H9 (cell line): ENCODE results near the gene KCNG2. TPM values are rescaled to one million over a fixed set of nuclear protein-coding genes. Genes with fewer than 3 reads are reported as not detected.

ENCODE experiments used
- DNase-seq: peaks from one replicate; pipeline ENCODE4 v3.0.0-alpha.2; 2017
- H2AFZ ChIP-seq: one replicate; pipeline ENCODE4 v1.6.1; 2013; ENCODE audit warnings: mild to moderate bottlenecking, low read length, control low read depth, moderate library complexity
- H2AK5ac ChIP-seq: 2 replicates; pipeline ENCODE4 v1.6.1; 2013; ENCODE audit warnings: low read length, control low read depth, mixed read lengths; ENCODE audit not compliant: insufficient read length
- H2BK120ac ChIP-seq: one replicate; pipeline ENCODE4 v1.6.1; 2013; ENCODE audit warnings: low read depth, mild to moderate bottlenecking, low read length, control low read depth, inconsistent platforms; ENCODE audit not compliant: poor library complexity, severe bottlenecking
- H2BK12ac ChIP-seq: 2 replicates; pipeline ENCODE4 v1.6.1; 2013; ENCODE audit warnings: low read length, control low read depth, mixed read lengths, low read depth; ENCODE audit not compliant: insufficient read length
- H2BK15ac ChIP-seq: 2 replicates; pipeline ENCODE4 v1.6.1; 2013; ENCODE audit warnings: low read depth, low read length, control low read depth
- H2BK20ac ChIP-seq: one replicate; pipeline ENCODE4 v1.6.1; 2013; ENCODE audit warnings: low read depth, mild to moderate bottlenecking, low read length, control low read depth, inconsistent platforms; ENCODE audit not compliant: poor library complexity, severe bottlenecking
- H2BK5ac ChIP-seq: 2 replicates; pipeline ENCODE4 v1.6.1; 2013; ENCODE audit warnings: low read length, control low read depth, mixed read lengths; ENCODE audit not compliant: insufficient read length
- H3K14ac ChIP-seq: 2 replicates; pipeline ENCODE4 v1.6.1; 2013; ENCODE audit warnings: low read length, control low read depth; ENCODE audit not compliant: insufficient read depth
- H3K18ac ChIP-seq: 2 replicates; pipeline ENCODE4 v1.6.1; 2013; ENCODE audit warnings: low read depth, mild to moderate bottlenecking, mixed read lengths, low read length, control low read depth; ENCODE audit not compliant: insufficient read length
- H3K23ac ChIP-seq: 2 replicates; pipeline ENCODE4 v1.6.1; 2013; ENCODE audit warnings: low read length, control low read depth, mixed read lengths, low read depth; ENCODE audit not compliant: insufficient read length
- H3K23me2 ChIP-seq: 2 replicates; pipeline ENCODE4 v1.6.1; 2013; ENCODE audit warnings: low read depth, mild to moderate bottlenecking, mixed read lengths, low read length, control low read depth; ENCODE audit not compliant: insufficient read length, poor library complexity, severe bottlenecking
- H3K27ac ChIP-seq: 2 replicates; pipeline ENCODE4 v1.5.1; 2013; ENCODE audit warnings: low read length, control low read depth, mixed read lengths, low read depth; ENCODE audit not compliant: insufficient read length
- H3K27me3 ChIP-seq: 2 replicates; pipeline ENCODE4 v1.6.1; 2013; ENCODE audit warnings: low read length, control low read depth, inconsistent platforms; ENCODE audit not compliant: insufficient read depth
- H3K4ac ChIP-seq: 2 replicates; pipeline ENCODE4 v1.6.1; 2013; ENCODE audit warnings: low read depth, mild to moderate bottlenecking, control low read depth, inconsistent platforms, low read length, moderate library complexity
- H3K4me1 ChIP-seq: 2 replicates; pipeline ENCODE4 v1.6.1; 2013; ENCODE audit warnings: low read length, control low read depth, inconsistent platforms; ENCODE audit not compliant: insufficient read depth
- H3K4me2 ChIP-seq: 2 replicates; pipeline ENCODE4 v1.6.1; 2013; ENCODE audit warnings: low read length, control low read depth, mixed read lengths; ENCODE audit not compliant: insufficient read length, insufficient read depth
- H3K56ac ChIP-seq: 2 replicates; pipeline ENCODE4 v1.6.1; 2013; ENCODE audit warnings: low read depth, mild to moderate bottlenecking, mixed read lengths, low read length, control low read depth; ENCODE audit not compliant: insufficient read length
- H3K79me1 ChIP-seq: 2 replicates; pipeline ENCODE4 v1.6.1; 2013; ENCODE audit warnings: low read depth, mild to moderate bottlenecking, moderate library complexity, low read length, control low read depth, inconsistent platforms; ENCODE audit not compliant: insufficient read depth, poor library complexity, severe bottlenecking
- H3K79me2 ChIP-seq: 2 replicates; pipeline ENCODE4 v1.6.1; 2013; ENCODE audit warnings: low read length, control low read depth, inconsistent platforms; ENCODE audit not compliant: insufficient read depth
- H3K9ac ChIP-seq: 2 replicates; pipeline ENCODE4 v1.6.1; 2013; ENCODE audit warnings: low read length, control low read depth, mixed read lengths; ENCODE audit not compliant: insufficient read length; ENCODE audit errors: extremely low read depth
- H3K9me3 ChIP-seq: one replicate; pipeline ENCODE4 v1.6.1; 2013; ENCODE audit warnings: low read depth, low read length, inconsistent platforms; ENCODE audit not compliant: control insufficient read depth
- H3T11ph ChIP-seq: one replicate; pipeline ENCODE4 v1.6.1; 2013; ENCODE audit warnings: mild to moderate bottlenecking, low read length, control low read depth, inconsistent platforms
- H4K20me1 ChIP-seq: one replicate; pipeline ENCODE4 v1.6.1; 2013; ENCODE audit not compliant: control insufficient read depth, insufficient read length, insufficient read depth
- H4K5ac ChIP-seq: 2 replicates; pipeline ENCODE4 v1.6.1; 2013; ENCODE audit warnings: low read depth, mild to moderate bottlenecking, mixed read lengths, low read length, control low read depth; ENCODE audit not compliant: insufficient read length
- H4K8ac ChIP-seq: replicated peaks from 2 replicates; pipeline ENCODE4 v1.6.1; 2013; ENCODE audit warnings: low read length, control low read depth, mixed read lengths, low read depth; ENCODE audit not compliant: insufficient read length
- H4K91ac ChIP-seq: 2 replicates; pipeline ENCODE4 v1.6.1; 2013; ENCODE audit warnings: low read depth, mild to moderate bottlenecking, moderate library complexity, mixed read lengths, low read length, control low read depth; ENCODE audit not compliant: insufficient read length
- H3K27ac Mint-ChIP-seq, 3 experiments: 2 replicates in 2 of 3; 3 replicates in 1 of 3; pipeline ENCODE4 v1.8.0; 2020 to 2021; ENCODE audit warnings: mixed read lengths in 3 of 3, mild to moderate bottlenecking in 1 of 3, moderate library complexity in 1 of 3
- H3K27me3 Mint-ChIP-seq: 2 replicates; pipeline ENCODE4 v1.8.0; 2021; ENCODE audit warnings: low read depth, mild to moderate bottlenecking, moderate library complexity, mixed read lengths
- H3K36me3 Mint-ChIP-seq, 3 experiments: 2 replicates in 2 of 3; 3 replicates in 1 of 3; pipeline ENCODE4 v1.8.0; 2020 to 2021; ENCODE audit warnings: low read depth in 3 of 3, mixed read lengths in 3 of 3; ENCODE audit not compliant: insufficient read depth in 1 of 3
- H3K4me1 Mint-ChIP-seq, 2 experiments: 2 replicates each; pipeline ENCODE4 v1.8.0; 2020; ENCODE audit warnings: mixed read lengths in 2 of 2
- H3K4me3 Mint-ChIP-seq, 2 experiments: 2 replicates in 1 of 2; 3 replicates in 1 of 2; pipeline ENCODE4 v1.8.0; 2020 to 2021; ENCODE audit warnings: mild to moderate bottlenecking in 2 of 2, mixed read lengths in 2 of 2, moderate library complexity in 1 of 2
- H3K9me3 Mint-ChIP-seq, 2 experiments: 2 replicates in 1 of 2; 3 replicates in 1 of 2; pipeline ENCODE4 v1.8.0; 2020; ENCODE audit warnings: mild to moderate bottlenecking in 2 of 2, mixed read lengths in 2 of 2, moderate library complexity in 1 of 2
- WGBS: extraction: QIAGEN DNeasy Blood & Tissue Kit; methylation state at CpG from one replicate; pipeline ENCODE4 v1.1.7; 2013; ENCODE audit warnings: missing lambda C conversion rate, low lambda C conversion rate, mixed read lengths; ENCODE audit not compliant: insufficient read length; ENCODE audit errors: extremely low coverage; 5-methylcytosine and 5-hydroxymethylcytosine counted together
- total RNA-seq: library from RNA; stranded (reverse); gene quantifications from 2 replicates; pipeline ENCODE4 v1.2.1, GENCODE V29; 2021
- TF ChIP-seq, protein P1 (sequence below): fragments of 200-600 bp; sonication (generic); conservative IDR thresholded peaks from 3 replicates; pipeline ENCODE4 v1.8.0; 2021; ENCODE audit warnings: antibody characterized with exemption, mild to moderate bottlenecking

Gene KCNG2
- total RNA-seq, 1 experiment from 2014 or later: 0.15 TPM

DNA sequence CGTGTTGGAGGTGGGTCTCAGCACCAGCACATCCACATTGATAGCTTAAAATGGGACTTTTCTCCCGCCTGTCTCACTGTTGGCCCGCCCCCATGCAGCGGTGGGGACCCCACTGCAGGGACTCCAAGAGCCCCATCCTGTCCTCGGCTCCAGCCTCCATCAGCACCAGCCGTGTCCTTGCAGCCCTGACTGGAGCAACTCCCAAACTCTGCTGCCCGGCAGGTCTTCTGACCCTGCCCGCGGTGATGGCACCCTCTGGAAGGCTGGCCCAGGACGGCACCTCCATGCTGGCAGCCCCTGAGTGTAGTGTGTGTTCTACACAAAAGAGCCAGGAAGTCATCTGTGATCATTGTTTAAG, 41.6 kb upstream of the KCNG2 start:
- peaks cover 10 to 20% of the 10 kb centered on the region in 2 experiments; a peak in 3 of 5 replicates for H3K9me3 Mint-ChIP-seq
- Histone ChIP-seq H2AFZ (no peak overlapping the region), H2BK20ac (no peak overlapping the region), H3K4ac (no peak overlapping the region), H2AK5ac (no peak overlapping the region), H3K23ac (no peak overlapping the region), H3K79me1 (no peaks in the 10 kb centered on the region), H4K20me1 (no peaks in the 10 kb centered on the region), H4K8ac (no peak overlapping the region), H3K14ac (no peak overlapping the region), H3K27me3 (no peaks in the 10 kb centered on the region), H2BK5ac (no peak overlapping the region), H4K91ac (no peak overlapping the region), H3K9me3 (no peaks in the 10 kb centered on the region), H3K18ac (no peak overlapping the region), H3K23me2 (no peaks in the 10 kb centered on the region), H3K4me1 (no peaks in the 10 kb centered on the region), H2BK15ac (no peak overlapping the region), H4K5ac (no peak overlapping the region), H3K56ac (no peak overlapping the region), H3K9ac (no peak overlapping the region), H3T11ph (no peak overlapping the region), H2BK120ac (no peak overlapping the region), H3K79me2 (no peaks in the 10 kb centered on the region), H3K4me2 (no peak overlapping the region), H3K27ac (no peak overlapping the region), H2BK12ac (no peak overlapping the region)
- no CpG with 5 or more reads among the region's 10 CpGs for WGBS
- no peak for DNase-seq
- no peak overlapping the region for H3K4me3 Mint-ChIP-seq
- H3K27me3 Mint-ChIP-seq: no peaks in the 10 kb centered on the region
- TF ChIP-seq, protein P1, sequence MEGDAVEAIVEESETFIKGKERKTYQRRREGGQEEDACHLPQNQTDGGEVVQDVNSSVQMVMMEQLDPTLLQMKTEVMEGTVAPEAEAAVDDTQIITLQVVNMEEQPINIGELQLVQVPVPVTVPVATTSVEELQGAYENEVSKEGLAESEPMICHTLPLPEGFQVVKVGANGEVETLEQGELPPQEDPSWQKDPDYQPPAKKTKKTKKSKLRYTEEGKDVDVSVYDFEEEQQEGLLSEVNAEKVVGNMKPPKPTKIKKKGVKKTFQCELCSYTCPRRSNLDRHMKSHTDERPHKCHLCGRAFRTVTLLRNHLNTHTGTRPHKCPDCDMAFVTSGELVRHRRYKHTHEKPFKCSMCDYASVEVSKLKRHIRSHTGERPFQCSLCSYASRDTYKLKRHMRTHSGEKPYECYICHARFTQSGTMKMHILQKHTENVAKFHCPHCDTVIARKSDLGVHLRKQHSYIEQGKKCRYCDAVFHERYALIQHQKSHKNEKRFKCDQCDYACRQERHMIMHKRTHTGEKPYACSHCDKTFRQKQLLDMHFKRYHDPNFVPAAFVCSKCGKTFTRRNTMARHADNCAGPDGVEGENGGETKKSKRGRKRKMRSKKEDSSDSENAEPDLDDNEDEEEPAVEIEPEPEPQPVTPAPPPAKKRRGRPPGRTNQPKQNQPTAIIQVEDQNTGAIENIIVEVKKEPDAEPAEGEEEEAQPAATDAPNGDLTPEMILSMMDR: no peak
- no peak overlapping the region for H3K27ac Mint-ChIP-seq
- peaks cover 16 to 28% (median 24%) of the 10 kb centered on the region in 3 experiments for H3K36me3 Mint-ChIP-seq
- H3K4me1 Mint-ChIP-seq: no peaks in the 10 kb centered on the region
